GM18499 (cell line): Measurements from ENCODE around the gene ASCL2.
"Not testable (repeated sequence)": the region's sequence is repeated elsewhere in the genome, so short reads cannot be mapped to it uniquely, and the experiment has no call there.

ENCODE experiments used
- ATAC-seq: cut with Tn5 transposase; IDR thresholded peaks from one replicate; pipeline ENCODE4 v1.9.1; 2021; ENCODE audit warnings: moderate number of reproducible peaks; ENCODE audit not compliant: insufficient read depth, unreplicated experiment

Gene ASCL2

GRCh38 chr11:2237457-2238238 is 32.7 kb downstream of the ASCL2 start:
- ATAC-seq, result no peak

DNA sequence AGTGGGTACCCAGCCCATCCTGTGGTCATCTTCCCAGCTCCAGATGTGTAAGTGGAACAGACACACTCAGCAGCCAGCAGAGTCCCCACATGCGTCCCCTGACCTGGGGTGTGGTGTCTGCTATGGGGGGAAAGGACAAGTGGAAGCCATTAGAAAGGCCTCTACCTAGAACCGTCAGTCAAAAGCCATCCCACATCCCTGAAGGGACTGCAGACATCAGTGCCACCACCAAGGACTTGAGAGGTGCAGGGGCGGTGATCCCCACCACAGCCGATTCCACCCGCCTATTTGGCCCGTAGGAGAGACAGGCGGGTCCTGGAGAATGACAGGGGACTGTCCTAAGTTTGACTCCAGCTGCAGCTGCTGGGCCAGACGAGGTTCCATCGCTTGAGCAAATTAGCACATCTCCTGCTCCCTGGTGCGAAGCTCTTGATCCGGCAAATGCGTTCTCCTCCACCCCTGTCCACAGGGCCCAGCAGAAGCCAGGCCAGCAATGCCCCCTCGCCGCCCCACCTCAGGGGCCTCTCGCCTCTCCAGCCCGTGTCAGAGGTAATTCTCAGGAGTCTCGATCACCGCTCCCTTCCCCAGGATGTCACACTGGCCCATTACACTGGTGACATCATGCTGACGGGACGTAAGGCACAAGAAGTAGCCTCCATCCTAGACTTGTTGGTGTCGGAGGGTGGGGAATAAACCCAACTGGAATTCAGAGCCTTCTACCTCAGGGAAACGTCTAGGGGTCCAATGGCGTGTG is 33.8 kb downstream of the ASCL2 start:
- not testable (repeated sequence) for ATAC-seq

DNA sequence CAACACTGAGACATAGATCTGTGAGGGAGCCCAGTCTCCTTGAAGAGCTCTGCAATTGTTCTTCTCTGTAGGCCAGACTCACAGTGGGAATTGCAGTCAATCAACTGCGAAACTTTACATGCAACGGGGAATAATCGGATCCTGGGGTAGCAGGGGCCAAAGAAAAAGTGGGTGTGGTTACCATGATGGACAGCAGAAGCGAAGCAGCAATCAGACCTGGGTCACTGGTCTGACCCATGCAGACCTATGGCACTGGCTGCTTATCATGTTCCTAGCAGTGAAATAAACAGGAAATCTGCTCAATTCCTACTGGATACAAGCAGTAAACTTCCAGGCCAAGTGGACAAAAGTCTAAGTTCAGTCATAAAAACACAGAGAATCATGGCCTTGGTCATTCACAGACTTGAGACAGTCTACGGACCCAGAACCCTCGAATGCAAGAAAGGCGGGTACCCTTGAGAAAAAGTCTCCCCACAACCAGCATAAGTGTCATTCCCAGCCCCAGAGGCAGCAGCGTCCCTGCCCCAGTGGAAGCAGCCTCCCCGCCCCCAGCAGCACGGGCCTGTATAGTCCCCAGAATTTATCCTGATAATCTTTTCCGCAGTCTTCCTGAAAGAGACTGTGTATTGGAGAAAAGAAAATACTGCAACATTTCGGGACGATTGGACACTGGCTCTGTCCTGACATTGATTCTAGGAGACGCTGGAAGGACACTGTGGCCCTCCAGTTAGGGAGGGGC is 34.6 kb downstream of the ASCL2 start:
- no peak for ATAC-seq

DNA sequence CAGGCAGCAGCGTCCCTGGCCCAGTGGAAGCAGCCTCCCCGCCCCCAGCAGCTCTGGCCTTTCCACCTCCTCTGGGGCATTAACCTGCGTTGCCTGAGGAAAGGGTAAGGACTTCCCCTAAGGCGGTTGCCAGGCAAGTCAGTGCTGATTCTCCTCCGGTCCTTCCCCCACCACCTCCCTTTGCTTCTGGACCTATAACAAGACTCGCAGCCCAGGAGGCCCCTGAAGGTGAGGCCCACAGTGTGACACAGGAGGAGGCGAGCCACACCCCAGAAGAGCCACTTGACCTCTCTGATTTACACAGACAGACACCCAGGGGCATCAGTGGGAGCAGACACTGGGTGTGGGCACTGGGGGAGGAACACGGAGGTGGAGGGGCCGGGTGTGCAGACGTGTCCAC is 35.4 kb downstream of the ASCL2 start:
- ATAC-seq, result no peak

GRCh38 chr11:2233693-2234455 is 36.5 kb downstream of the ASCL2 start:
- no peak for ATAC-seq

- no peak for ATAC-seq
Measured at GRCh38 chr11:2229713-2230297, 40.6 kb downstream of the ASCL2 start.

GRCh38 chr11:2224254-2224653 is 46.1 kb downstream of the ASCL2 start:
- no peak for ATAC-seq

GRCh38 chr11:2223153-2223794 is 47.1 kb downstream of the ASCL2 start:
- ATAC-seq, result no peak

DNA sequence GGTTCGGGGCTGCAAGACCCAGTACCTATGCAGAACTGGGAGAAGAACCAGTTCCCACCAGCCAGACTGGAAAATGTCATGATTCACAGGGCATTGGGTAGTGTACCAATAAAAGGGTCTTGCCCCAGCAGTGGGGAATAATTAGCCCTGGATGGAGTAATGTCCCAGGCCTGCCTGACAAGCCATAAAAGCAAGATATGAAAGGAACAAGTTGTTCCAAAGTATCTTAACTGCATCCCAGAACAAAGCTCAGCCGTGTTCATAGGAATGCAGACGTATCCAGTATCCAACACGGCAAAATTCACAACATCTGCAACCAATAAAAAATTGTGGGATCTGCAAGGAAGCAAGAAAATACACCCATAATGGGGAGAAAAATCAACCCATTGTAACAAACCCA is 47.9 kb downstream of the ASCL2 start:
- ATAC-seq, result no peak

DNA sequence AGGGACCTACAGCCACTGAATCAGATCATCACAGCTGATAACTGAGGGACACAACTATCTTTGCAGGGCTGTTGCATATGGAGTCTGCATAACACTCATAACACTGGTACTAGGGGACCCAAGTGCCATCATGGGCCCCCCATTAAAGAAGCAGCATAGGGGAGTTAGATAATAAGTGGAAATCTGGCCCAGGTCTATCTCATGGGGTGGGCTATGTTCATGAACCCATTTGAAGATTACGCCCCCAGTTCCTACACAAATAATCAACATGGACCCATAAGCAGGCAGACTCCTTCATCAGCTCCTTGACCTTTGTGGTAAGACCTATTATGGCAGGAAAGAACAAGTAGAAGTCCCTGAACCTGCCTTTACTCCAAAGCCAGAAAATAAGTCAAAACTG is 48.8 kb downstream of the ASCL2 start:
- ATAC-seq, result no peak

GRCh38 chr11:2221024-2221423 is 49.4 kb downstream of the ASCL2 start:
- ATAC-seq, result no peak

DNA sequence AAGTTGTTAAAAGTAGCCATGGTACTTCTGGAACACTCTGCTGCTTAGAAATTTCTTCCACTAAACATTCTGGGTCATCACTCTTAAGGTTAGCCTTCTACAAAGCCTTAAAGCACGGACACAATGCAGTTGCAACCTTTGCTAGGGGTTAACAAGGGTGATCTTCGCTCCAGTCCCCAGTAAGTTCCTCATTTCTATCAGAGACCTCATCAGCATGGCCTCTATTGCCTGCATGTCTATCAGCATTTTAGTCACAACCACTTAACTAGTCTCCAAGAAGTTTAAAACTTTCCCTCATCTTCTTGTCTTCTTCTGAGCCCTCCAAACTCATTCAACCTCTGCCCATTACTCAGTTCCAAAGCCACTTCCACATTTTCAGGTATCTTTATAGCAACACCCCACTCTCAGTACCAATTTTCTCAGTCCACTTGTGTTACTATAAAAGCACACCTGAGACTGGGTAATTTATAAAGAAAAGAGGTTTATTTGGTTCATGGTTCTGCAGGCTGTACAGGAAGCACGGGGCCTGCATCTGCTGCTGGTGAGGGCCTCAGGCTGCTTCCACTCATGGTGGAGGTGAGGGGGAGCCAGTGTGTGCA is 50.1 kb downstream of the ASCL2 start:
- no peak for ATAC-seq

DNA sequence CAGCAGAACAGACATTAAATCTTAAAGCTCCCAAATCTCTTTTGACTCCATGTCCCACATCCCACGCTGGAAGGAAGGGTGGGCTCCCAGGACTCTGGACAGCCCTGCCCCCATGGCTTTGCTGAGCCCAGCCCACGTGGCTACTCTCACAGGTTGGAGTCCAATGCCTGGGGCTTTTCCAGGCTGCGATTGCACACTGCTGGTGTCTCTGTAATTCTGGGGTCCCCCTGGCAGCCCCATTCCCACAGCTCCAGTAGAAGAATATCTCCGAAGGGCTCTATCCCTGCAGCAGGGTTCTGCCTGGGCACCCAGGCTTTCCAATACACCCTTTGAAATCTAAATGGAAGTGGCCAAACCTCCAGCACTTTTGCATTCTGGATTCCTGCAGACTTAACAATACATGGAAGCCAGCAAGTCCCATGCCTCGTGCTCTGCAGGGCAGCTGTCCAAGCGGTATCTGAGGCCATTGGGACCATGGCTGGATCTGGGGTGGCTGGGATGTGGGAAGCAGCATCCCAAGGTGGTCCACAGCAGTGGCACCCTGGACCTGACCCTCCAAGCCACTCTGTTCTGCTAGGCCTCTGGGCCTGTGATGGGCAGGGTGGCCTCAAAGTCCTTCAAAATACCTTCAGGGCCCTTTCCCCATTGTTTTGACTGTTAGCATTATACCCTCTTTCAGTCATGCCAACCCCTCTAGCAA is 50.9 kb downstream of the ASCL2 start:
- ATAC-seq, result no peak
